HG03095 (cell line): ENCODE data around the gene PIH1D2.
"Not testable (repeated sequence)": the region's sequence is repeated elsewhere in the genome, so short reads cannot be mapped to it uniquely, and the experiment has no call there.

Experiments used
- ATAC-seq: cut with Tn5 transposase; IDR thresholded peaks from one replicate; pipeline ENCODE4 v1.9.1; 2021; ENCODE audit warnings: moderate library complexity; ENCODE audit not compliant: unreplicated experiment

PIH1D2 gene

DNA sequence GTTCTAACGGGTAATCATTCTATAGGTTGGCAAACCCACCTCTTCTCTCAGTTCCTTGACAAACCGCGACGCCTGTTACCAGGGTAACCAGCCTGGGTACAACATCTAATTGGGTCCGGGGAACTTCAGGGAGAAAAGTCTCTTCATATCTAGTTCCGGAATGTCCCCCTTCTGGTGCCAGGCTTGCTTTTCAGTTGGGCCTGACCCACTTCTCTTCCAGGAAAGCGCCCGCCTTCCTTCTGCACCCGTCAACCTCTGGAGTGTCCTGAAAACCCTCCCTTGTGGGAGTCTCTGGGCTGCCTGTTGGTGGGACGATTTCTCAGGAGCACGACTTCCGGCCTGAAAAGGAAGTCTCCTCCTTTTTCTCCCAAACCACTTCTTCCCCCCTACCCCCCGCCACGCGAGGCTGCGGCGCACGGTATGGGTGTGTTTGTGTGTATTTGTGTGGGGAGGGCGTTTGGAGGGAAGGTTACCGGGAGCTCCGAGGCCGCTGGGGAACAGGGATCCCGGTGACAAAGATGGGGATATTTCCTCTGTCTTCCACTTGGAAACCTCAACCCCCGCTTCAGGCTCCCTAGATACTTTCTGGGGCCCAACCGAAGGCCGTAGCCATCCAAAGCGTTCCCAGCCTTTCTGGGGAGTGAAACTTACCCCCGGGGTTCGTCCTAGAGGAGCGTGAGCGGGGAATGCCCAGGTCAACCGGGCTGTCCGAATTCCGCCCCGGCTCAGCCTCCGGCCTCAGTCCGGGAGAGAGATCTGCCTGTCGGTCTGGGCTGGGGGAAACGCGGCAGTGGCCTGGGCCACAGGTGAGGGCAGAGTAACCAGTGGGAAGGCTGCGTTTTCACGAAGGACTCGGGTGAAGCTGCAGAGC, at the start of gene PIH1D2, which contains the start of gene NKAPD1:
Gene PIH1D2 (minus strand): TSS at position 77 of the 871 bp plus-strand sequence. CDS start 843 bp downstream, outside the sequence.
Gene NKAPD1 (plus strand): TSS at position 359 of the 871 bp plus-strand sequence. CDS start 1,276 bp downstream, outside the sequence.
- peak; percentile 77 for ATAC-seq

DNA sequence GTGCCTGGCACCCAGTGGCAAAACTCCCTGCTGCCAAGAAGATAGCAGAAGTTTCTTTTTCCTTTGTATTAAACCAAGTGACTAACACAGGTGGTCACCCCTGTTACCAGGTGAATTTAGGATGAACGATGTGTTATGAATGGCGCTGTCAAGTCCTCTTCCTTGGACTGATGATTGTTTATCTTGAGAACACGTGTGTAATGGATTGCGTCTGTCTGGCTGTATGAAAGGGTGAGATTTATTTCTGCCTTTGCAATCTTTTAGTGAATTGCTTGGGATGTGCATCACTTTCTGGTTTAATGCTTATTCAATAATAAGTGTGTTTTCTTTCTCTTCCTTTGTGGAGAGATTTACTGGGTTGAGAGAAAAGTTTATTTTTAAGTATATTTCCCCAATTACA, 49.3 kb upstream of the PIH1D2 start:
- no peak for ATAC-seq

GRCh38 chr11:112121981-112122615, 48.3 kb upstream of the PIH1D2 start:
- no peak for ATAC-seq

DNA sequence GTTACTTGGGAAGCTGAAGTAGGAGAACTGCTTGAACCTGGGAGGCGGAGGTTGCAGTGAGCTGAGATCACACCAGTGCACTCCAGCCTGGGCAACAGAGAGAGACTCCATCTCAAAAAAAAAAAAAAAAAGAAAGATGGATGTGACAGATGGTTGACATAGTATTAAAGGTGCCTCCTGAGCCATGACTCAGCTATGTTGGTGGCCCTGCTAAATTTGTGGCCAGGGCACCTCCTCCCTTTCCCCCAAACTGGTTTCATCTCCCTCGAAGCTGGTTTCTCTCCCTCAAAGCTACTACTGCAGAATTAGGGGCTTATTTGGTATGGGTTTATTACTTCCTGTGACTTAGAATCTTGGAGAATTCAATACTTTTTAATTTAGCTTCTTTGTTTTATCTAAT, 44.4 kb upstream of the PIH1D2 start:
- ATAC-seq = no peak

- ATAC-seq = no peak
Observed at GRCh38 chr11:112115386-112115785, 41.6 kb upstream of the PIH1D2 start.

- no peak for ATAC-seq
Observed at GRCh38 chr11:112114460-112114859, 40.6 kb upstream of the PIH1D2 start.

DNA sequence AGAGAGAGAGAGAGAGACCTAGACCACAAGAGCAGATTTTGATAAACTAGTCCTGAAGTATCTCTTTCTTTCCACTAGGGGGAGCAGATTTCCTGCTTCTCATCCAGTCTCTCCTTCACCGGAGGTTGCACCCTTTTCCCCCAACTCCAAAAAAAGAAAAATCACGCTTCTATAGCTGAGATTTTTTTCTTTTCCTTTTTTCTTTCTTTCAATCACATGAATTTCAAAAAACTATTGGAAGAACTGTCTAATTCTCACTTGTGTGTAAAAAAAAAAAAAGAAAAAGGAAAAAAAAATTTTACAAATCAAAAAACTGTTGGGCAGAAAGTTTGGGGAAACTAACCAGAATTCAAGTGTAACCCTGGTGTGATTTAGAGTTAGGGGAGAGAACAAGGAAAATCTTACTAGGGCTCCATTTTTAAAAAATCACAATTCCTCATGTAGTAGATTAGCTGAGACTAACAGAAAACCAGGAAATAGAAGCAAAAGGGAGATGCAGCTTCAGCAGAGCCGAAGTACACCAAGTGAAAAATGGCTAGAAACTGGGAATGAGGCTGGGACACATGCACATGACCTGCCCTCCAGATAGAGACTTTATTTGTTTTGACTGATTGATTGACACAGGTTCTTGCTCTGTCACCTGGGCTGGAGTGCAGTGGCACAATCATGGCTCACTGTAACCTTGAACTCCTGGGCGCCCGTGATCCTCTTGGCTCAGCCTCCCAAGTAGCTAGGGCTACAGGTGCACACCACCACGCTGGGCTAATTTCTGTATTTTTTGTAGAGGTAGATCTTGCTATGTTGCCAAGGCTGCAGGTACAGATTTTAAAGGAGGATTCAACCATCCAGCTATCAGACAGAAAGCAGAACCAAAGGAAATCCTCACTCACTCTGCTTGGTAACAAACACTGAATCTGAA, 40.0 kb upstream of the PIH1D2 start:
- ATAC-seq = no peak

DNA sequence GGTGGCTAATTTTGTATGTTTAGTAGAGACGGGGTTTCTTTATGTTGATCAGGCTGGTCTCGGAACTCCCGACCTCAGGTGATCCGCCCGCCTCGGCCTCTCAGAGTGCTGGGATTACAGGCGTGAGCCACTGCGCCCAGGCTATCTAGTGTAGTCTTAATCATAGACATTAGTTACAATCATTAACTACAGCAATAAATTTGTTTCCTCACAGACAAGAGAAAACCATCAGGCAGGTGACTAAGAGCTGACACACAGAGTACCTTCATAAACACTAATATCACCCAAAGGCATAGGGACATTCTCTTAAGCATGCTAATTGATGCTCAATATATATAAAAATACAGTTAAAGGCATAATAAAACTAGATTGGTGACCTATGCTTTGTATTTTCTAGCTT, 32.3 kb upstream of the PIH1D2 start:
- no peak for ATAC-seq

GRCh38 chr11:112103446-112103845, 29.6 kb upstream of the PIH1D2 start:
- ATAC-seq = no peak

GRCh38 chr11:112100462-112100861, 26.6 kb upstream of the PIH1D2 start:
- ATAC-seq = no peak

DNA sequence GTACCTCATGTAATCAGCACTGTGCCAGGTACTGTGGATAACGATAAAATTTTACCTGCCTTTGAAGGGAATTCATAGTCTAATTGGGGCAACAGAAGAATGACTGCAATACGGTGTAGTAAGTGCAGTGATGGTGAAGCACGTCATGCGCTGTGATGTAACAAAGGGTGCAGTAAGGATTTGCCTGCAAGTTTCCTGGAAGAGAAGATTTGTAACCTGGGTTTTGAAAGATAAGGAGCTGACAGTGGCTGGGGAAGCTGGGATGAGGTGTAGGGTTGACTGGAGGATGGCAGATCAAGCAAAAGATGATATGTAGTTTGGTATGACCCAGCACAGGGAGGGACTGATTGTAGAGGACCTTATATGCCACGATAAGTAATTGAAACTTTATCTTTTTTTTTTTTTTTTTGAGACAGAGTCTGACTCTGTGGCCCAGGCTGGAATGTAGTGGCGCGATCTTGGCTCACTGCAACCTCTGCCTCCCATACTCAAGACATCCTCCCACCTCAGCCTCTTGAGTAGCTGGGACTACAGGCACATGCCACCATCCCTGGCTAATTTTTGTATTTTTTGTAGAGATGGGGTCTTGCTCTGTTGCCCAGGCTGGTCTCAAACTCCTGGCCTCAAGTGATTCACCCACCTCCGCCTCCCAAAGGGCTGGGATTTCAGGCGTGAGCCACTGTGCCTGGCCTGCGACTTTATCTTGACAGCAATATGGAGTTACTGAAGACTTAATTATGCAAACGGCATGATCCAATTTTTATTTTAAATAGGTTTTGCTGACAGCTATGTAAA, 24.1 kb upstream of the PIH1D2 start:
- ATAC-seq = no peak

DNA sequence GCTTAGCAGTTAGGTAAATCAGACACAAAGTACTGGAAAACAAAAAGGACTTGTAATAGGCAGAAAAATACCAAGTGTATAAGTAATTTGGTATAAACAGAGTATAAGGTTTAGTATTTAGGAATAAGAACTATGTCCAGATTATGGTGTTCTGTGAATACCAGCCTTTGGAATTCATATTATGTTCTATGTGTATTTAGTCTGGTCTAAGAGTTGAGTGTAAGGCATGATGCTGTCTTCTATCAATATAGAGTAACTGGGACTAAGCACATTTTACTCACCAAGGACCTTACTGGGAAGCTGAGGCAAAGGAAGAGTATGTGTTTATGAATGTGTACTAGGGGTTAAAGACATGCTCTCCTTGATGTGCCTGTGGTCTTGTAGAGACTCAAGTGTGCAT, 22.4 kb upstream of the PIH1D2 start:
- ATAC-seq = no peak

DNA sequence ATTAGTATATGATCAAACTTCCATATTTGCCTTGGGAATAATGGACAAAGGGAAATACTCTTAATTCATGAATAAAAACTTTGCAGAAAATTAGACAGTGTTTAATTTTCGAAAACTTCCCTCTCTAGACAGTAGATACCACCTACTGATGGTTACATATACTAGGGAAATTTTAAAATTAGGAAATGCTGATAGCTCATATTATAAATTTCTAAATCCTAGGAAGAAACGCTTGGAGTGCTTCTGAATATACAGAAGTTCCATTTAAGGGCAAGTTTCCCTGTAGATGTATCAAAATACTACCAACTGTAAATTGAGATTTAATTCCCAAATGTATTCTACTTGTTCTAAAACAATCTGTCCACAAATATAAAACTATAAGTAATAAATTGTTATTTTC, 21.5 kb upstream of the PIH1D2 start:
- ATAC-seq = not testable (repeated sequence)

- ATAC-seq = no peak
Observed at GRCh38 chr11:112087212-112087611, 13.4 kb upstream of the PIH1D2 start.

DNA sequence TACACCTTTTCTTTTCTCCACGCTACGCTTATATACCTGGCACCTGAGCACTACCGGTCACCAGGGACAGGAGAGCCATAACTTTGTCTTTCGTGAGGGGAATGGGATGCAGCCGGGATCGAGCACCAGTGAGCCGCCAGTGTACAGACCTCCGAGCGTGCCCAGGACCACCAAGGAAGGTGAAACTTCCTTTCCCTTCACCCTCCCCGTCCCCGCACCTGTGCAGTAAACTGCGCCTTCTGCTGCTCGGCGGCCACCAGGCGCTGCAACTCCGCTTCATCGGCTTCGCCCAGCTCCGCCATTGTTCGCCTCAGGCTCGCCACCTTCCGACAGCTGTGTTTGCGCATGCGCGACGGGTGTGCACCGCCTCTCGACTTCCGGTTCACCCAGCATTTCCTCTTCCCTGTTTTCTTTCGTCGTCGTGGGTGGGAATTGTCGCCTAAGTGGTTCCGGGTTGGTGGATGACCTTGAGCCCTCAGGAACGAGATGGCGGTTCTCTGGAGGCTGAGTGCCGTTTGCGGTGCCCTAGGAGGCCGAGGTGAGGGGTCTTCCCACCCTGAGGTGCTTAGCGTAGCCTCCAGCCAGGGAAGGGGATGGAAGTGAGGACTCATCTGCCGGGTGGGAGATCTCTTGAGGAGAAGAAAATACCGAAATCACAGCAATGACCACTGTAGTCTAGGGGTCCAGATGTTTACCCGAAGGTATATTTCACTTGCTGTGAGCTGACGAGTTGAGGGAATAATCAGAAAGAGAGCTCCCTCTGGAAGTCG, 12.8 kb upstream of the PIH1D2 start, which contains the start of the genes SDHD and TIMM8B:
Gene SDHD (plus strand): TSS at position 452 of the 770 bp plus-strand sequence. CDS start 35 bp downstream, at position 487.
Gene TIMM8B (minus strand): TSS at position 335 of the 770 bp plus-strand sequence. CDS start 33 bp downstream, at position 302.
- ATAC-seq = peak; percentile 86

- peak; percentile 15 for ATAC-seq
Observed at GRCh38 chr11:112085822-112086421, 12.1 kb upstream of the PIH1D2 start.

DNA sequence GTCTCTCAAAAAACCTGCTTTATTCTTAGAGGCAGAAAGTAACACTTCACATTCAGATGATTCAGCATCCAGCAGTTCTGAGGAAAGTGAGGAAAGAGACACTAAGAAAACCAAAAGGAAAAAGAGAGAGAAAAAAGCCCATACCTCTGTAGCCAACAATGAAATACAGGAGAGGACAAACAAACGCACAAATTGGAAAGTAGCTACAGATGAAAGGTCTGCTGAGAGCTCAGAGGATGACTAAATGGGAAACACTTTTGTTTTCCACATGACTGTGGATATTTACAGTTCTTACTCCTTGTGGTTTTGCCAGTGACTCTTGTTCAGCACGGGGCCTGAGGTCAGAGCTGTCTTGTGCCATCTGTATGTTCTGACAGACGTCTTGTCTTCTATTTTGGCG, 8.9 kb upstream of the PIH1D2 start:
- no peak for ATAC-seq

DNA sequence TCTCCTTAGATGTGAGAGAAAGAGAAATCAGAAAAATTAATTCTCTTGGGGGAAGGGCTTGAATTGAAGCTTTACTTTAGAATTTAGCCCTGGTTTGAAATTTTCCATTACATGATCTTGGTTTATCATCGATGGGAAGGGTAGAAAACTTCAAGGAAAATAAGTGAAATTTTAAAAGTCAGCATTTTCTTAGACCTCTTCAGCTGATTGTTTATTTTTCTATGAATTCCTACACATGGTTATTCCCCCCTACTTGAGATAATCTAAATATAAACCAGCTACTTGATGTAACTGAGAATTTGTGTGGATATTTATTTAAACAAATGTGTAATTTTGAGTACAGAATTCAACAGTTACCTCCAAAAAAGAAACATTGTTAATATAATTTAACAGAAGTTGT, 10.9 kb downstream of the PIH1D2 start:
- no peak for ATAC-seq

- no peak for ATAC-seq
Observed at GRCh38 chr11:112058103-112058502, 15.7 kb downstream of the PIH1D2 start.
